K562 (cell line): Measurements from ENCODE around the gene PTGR1.
"Not testable (repeated sequence)": the region's sequence is repeated elsewhere in the genome, so short reads cannot be mapped to it uniquely, and the experiment has no call there.

Experiments
- ELF1 ChIP-seq: fragments of 200-800 bp; sonication (Bioruptor generic); IDR thresholded peaks from 2 replicates; pipeline ENCODE4 v1.6.1; 2016; ENCODE audit warnings: missing genetic modification characterization, missing compliant biosample characterization
- FOXO4 ChIP-seq: fragments of 450-650 bp; formaldehyde crosslinking; IDR thresholded peaks from 2 replicates; pipeline ENCODE4 v1.4.0; 2020; ENCODE audit warnings: mild to moderate bottlenecking, moderate library complexity
- NR1H2 ChIP-seq: sonication (generic); formaldehyde crosslinking; IDR thresholded peaks from 2 replicates; pipeline ENCODE4 v1.4.0; 2020; ENCODE audit warnings: mild to moderate bottlenecking, missing genetic modification reagents
- RERE ChIP-seq: sonication (generic); formaldehyde crosslinking; IDR thresholded peaks from 2 replicates; pipeline ENCODE4 v1.8.0; 2023; ENCODE audit warnings: missing genetic modification reagents, mild to moderate bottlenecking, borderline replicate concordance
- TCF15 ChIP-seq: fragments of 250-450 bp; sonication (Bioruptor Pico); IDR thresholded peaks from 2 replicates; pipeline ENCODE4 v1.8.0; 2022; ENCODE audit warnings: moderate library complexity, mild to moderate bottlenecking, inconsistent platforms

- TF ChIP-seq TCF15 (CRISPR knock-in tag); NR1H2 (CRISPR knock-in tag); ELF1 (tag); RERE (CRISPR knock-in tag); FOXO4 (CRISPR knock-in tag): not testable (repeated sequence)
These were observed 44.0 kb downstream of the PTGR1 start for GRCh38 chr9:111555425-111555824.
